Measurements from ENCODE around the gene ZNF627.

DNA sequence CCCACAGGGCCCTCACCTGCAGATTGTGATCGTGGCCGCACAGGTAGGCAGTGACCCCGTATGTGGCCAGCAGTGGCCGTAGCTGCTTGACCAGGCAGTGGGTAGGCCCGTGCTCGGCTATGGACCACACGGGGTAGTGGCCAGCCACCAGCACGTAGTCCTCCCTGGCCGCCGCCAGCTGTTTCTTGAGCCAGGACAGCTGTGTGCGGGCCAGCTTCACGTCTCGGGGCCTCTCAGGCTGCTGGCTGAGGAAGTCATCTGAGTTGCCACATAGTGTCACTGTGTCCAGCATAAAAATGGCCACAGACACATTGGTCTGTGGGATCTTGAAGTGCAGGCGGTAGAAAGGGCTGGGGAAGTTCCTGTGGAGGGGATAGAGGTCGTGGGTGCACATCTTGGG is 21.1 kb upstream of the ZNF627 start:
- TF ChIP-seq, protein P1, sequence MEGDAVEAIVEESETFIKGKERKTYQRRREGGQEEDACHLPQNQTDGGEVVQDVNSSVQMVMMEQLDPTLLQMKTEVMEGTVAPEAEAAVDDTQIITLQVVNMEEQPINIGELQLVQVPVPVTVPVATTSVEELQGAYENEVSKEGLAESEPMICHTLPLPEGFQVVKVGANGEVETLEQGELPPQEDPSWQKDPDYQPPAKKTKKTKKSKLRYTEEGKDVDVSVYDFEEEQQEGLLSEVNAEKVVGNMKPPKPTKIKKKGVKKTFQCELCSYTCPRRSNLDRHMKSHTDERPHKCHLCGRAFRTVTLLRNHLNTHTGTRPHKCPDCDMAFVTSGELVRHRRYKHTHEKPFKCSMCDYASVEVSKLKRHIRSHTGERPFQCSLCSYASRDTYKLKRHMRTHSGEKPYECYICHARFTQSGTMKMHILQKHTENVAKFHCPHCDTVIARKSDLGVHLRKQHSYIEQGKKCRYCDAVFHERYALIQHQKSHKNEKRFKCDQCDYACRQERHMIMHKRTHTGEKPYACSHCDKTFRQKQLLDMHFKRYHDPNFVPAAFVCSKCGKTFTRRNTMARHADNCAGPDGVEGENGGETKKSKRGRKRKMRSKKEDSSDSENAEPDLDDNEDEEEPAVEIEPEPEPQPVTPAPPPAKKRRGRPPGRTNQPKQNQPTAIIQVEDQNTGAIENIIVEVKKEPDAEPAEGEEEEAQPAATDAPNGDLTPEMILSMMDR (IDR thresholded peaks at IDR 0.05 in 8 of 11, conservative IDR thresholded peaks at IDR 0.05 in 3 of 11): no peak
- TF ChIP-seq POLR2AphosphoS5 (IDR thresholded peaks at IDR 0.05): peak in 1 of 3 donors; percentile 15

Data from spleen (tissue), 7 donors.